SU-DHL-6 (cell line): ENCODE measurements around the gene MGMT.

Experiments used
- H2AFZ ChIP-seq: fragments of 200-600 bp; sonication (generic); 2 replicates; pipeline ENCODE4 v1.6.1; 2014; ENCODE audit warnings: low read depth, mild to moderate bottlenecking, moderate library complexity, mixed read lengths, antibody characterized with exemption, low read length; ENCODE audit not compliant: severe bottlenecking
- H3F3A ChIP-seq: fragments of 200-600 bp; shearing (Covaris generic); 2 replicates; pipeline ENCODE4 v1.6.0; 2016; ENCODE audit warnings: antibody characterized with exemption, mild to moderate bottlenecking; ENCODE audit not compliant: insufficient read depth
- H3K27ac ChIP-seq: fragments of 200-600 bp; sonication (generic); 2 replicates; pipeline ENCODE4 v1.5.1; 2016; ENCODE audit warnings: low read depth, mild to moderate bottlenecking, low read length, moderate library complexity, mixed read lengths
- H3K27me3 ChIP-seq: fragments of 200-600 bp; sonication (generic), shearing (Covaris generic); 2 replicates; pipeline ENCODE4 v1.6.0; 2014; ENCODE audit warnings: mild to moderate bottlenecking, low read length
- H3K36me3 ChIP-seq: fragments of 200-600 bp; sonication (generic); 2 replicates; pipeline ENCODE4 v1.6.1; 2014; ENCODE audit warnings: mild to moderate bottlenecking, low read length, mixed read lengths
- H3K4me2 ChIP-seq: fragments of 300-600, 200-600 bp; shearing (Covaris generic), sonication (generic); 2 replicates; pipeline ENCODE4 v1.6.0; 2014; ENCODE audit warnings: low read length, low read depth, mild to moderate bottlenecking; ENCODE audit not compliant: poor library complexity, severe bottlenecking
- H3K4me3 ChIP-seq: fragments of 200-600 bp; sonication (generic); 2 replicates; pipeline ENCODE4 v1.5.1; 2014; ENCODE audit warnings: antibody characterized with exemption, low read length, mild to moderate bottlenecking, mixed read lengths; ENCODE audit not compliant: insufficient read depth, poor library complexity, severe bottlenecking
- H3K79me2 ChIP-seq: fragments of 200-600 bp; sonication (generic); 2 replicates; pipeline ENCODE4 v1.6.1; 2014; ENCODE audit warnings: mild to moderate bottlenecking, low read length, moderate library complexity; ENCODE audit not compliant: insufficient read depth
- H3K9ac ChIP-seq: fragments of 200-600 bp; sonication (generic); 2 replicates; pipeline ENCODE4 v1.7.0; 2014; ENCODE audit warnings: mild to moderate bottlenecking, low read length
- H3K9me2 ChIP-seq: fragments of 200-600 bp; sonication (generic); replicated peaks from 2 replicates; pipeline ENCODE4 v1.6.1; 2014; ENCODE audit warnings: low read length; ENCODE audit not compliant: insufficient read depth
- H3K9me3 ChIP-seq: fragments of 200-600 bp; sonication (generic); 2 replicates; pipeline ENCODE4 v1.6.1; 2014; ENCODE audit warnings: low read length, mixed read lengths; ENCODE audit not compliant: insufficient read depth
- H4K20me1 ChIP-seq: fragments of 200-600 bp; sonication (generic); 2 replicates; pipeline ENCODE4 v1.6.1; 2014; ENCODE audit warnings: low read depth, mild to moderate bottlenecking, antibody characterized with exemption, low read length, moderate library complexity, mixed read lengths
- CTCF ChIP-seq: fragments of 200-600 bp; sonication (generic); IDR thresholded peaks from one replicate; pipeline ENCODE4 v1.5.1; 2017; ENCODE audit warnings: antibody characterized with exemption, mild to moderate bottlenecking, low read length, moderate library complexity; ENCODE audit not compliant: insufficient read depth, poor library complexity, severe bottlenecking
- EZH2phosphoT487 ChIP-seq: fragments of 200-600 bp; sonication (generic), shearing (Covaris generic); conservative IDR thresholded peaks from 2 replicates; pipeline ENCODE4 v1.6.1; 2018; ENCODE audit warnings: mild to moderate bottlenecking, antibody characterized with exemption, low read length, moderate library complexity, mixed read lengths

Gene MGMT

GRCh38 chr10:129500617-129501339 is 33.7 kb downstream of the MGMT start:
- no peak overlapping the region for H3K9ac ChIP-seq
- no peaks in the 10 kb centered on the region for H3K79me2 ChIP-seq
- no peak overlapping the region for H3K4me3 ChIP-seq
- no peak overlapping the region for H2AFZ ChIP-seq
- H4K20me1 ChIP-seq = no peaks in the 10 kb centered on the region
- H3K27ac ChIP-seq = no peak overlapping the region
- H3K4me2 ChIP-seq = no peak overlapping the region
- H3K9me3 ChIP-seq = no peaks in the 10 kb centered on the region
- H3F3A ChIP-seq = no peaks in the 10 kb centered on the region
- H3K36me3 ChIP-seq = no peaks in the 10 kb centered on the region
- TF ChIP-seq EZH2phosphoT487 (no peak), CTCF (no peak)
- H3K9me2 ChIP-seq = no peaks in the 10 kb centered on the region
- H3K27me3 ChIP-seq = no peaks in the 10 kb centered on the region

- Histone ChIP-seq H3K27ac (no peak overlapping the region), H3K4me2 (no peak overlapping the region), H3K27me3 (no peaks in the 10 kb centered on the region), H3K9me2 (no peaks in the 10 kb centered on the region), H3K9ac (no peak overlapping the region), H2AFZ (no peak overlapping the region), H4K20me1 (no peaks in the 10 kb centered on the region), H3K36me3 (no peaks in the 10 kb centered on the region), H3F3A (no peaks in the 10 kb centered on the region), H3K4me3 (no peak overlapping the region), H3K79me2 (no peaks in the 10 kb centered on the region), H3K9me3 (no peaks in the 10 kb centered on the region)
- TF ChIP-seq CTCF = no peak
- TF ChIP-seq EZH2phosphoT487 = no peak
These were observed 34.8 kb downstream of the MGMT start for GRCh38 chr10:129501652-129502436.

GRCh38 chr10:129502448-129502847 is 35.4 kb downstream of the MGMT start:
- no peak overlapping the region for H3K27ac ChIP-seq
- no peaks in the 10 kb centered on the region for H3F3A ChIP-seq
- H3K9me2 ChIP-seq = no peaks in the 10 kb centered on the region
- no peaks in the 10 kb centered on the region for H4K20me1 ChIP-seq
- H3K9ac ChIP-seq = no peak overlapping the region
- no peaks in the 10 kb centered on the region for H3K36me3 ChIP-seq
- no peaks in the 10 kb centered on the region for H3K9me3 ChIP-seq
- H3K4me2 ChIP-seq = no peak overlapping the region
- H3K27me3 ChIP-seq = no peaks in the 10 kb centered on the region
- no peaks in the 10 kb centered on the region for H3K79me2 ChIP-seq
- TF ChIP-seq EZH2phosphoT487 (no peak), CTCF (no peak)
- no peak overlapping the region for H2AFZ ChIP-seq
- H3K4me3 ChIP-seq = no peak overlapping the region
